K562 (cell line): Measurements from ENCODE around the gene TRPC3. TPM values are rescaled to one million over a fixed set of nuclear protein-coding genes. Genes with fewer than 3 reads are reported as not detected.

Experiments
- CBFA2T2 ChIP-seq: fragments of 450-650 bp; conservative IDR thresholded peaks from 2 replicates; pipeline ENCODE4 v1.6.1; 2017; ENCODE audit warnings: mild to moderate bottlenecking
- CHCHD3 ChIP-seq: fragments of 250-450 bp; sonication (Bioruptor Pico); IDR thresholded peaks from 2 replicates; pipeline ENCODE4 v2.1.2; 2022; ENCODE audit warnings: mild to moderate bottlenecking
- CREB3L1 ChIP-seq: fragments of 450-650 bp; IDR thresholded peaks from 2 replicates; pipeline ENCODE4 v1.6.1; 2014; ENCODE audit warnings: low read depth, mild to moderate bottlenecking, moderate library complexity, borderline replicate concordance
- DACH1 ChIP-seq: fragments of 450-650 bp; IDR thresholded peaks from 2 replicates; pipeline ENCODE4 v1.6.1; 2018; ENCODE audit not compliant: partially characterized antibody
- E2F6 ChIP-seq, 2 experiments: IDR thresholded peaks; 2 replicates each; pipeline ENCODE4 v1.6.1; 2011; ENCODE audit warnings: borderline replicate concordance in 1 of 2, control low read depth in 1 of 2, low read depth in 1 of 2, low read length in 1 of 2, mild to moderate bottlenecking in 1 of 2, mixed read lengths in 1 of 2, moderate library complexity in 1 of 2; ENCODE audit not compliant: insufficient read depth in 1 of 2, insufficient read length in 1 of 2, poor library complexity in 1 of 2, severe bottlenecking in 1 of 2; ENCODE audit errors: extremely low read depth in 1 of 2
- GABPB1 ChIP-seq: sonication (generic); formaldehyde crosslinking; IDR thresholded peaks from 2 replicates; pipeline ENCODE4 v1.8.0; 2022; ENCODE audit warnings: mild to moderate bottlenecking, missing genetic modification reagents
- HDAC1 ChIP-seq, 2 experiments: fragments of 450-650 bp; IDR thresholded peaks; 2 replicates each; pipeline ENCODE4 v1.6.1; 2016 to 2017; ENCODE audit warnings: inconsistent platforms in 1 of 2, mild to moderate bottlenecking in 1 of 2, moderate library complexity in 1 of 2
- HIVEP1 ChIP-seq: fragments of 250-450 bp; sonication (Bioruptor Pico); IDR thresholded peaks from 2 replicates; pipeline ENCODE4 v1.4.0; 2020; ENCODE audit warnings: mild to moderate bottlenecking
- MCM5 ChIP-seq: fragments of 450-650 bp; IDR thresholded peaks from 2 replicates; pipeline ENCODE4 v1.6.1; 2016; ENCODE audit warnings: low read depth
- MITF ChIP-seq: IDR thresholded peaks from 2 replicates; pipeline ENCODE4 v1.6.1; 2014; ENCODE audit warnings: antibody characterized with exemption
- NCOA2 ChIP-seq, 2 experiments: fragments of 450-650 bp; IDR thresholded peaks; 2 replicates each; pipeline ENCODE4 v1.6.1; 2018; ENCODE audit warnings: mild to moderate bottlenecking in 2 of 2, moderate library complexity in 1 of 2; ENCODE audit not compliant: partially characterized antibody in 2 of 2
- NONO ChIP-seq, 2 experiments: fragments of 200-400 bp in 1 of 2; fragments of 450-650 bp in 1 of 2; formaldehyde crosslinking in 1 of 2; IDR thresholded peaks; 2 replicates each; pipeline ENCODE4 v1.6.1; 2017; ENCODE audit warnings: low read depth in 2 of 2, mild to moderate bottlenecking in 2 of 2, moderate library complexity in 2 of 2, low read length in 1 of 2
- NUFIP1 ChIP-seq: fragments of 450-650 bp; IDR thresholded peaks from 2 replicates; pipeline ENCODE4 v1.6.1; 2018; ENCODE audit not compliant: partially characterized antibody
- SMARCA5 ChIP-seq: fragments of 450-650 bp; IDR thresholded peaks from 2 replicates; pipeline ENCODE4 v1.6.1; 2016
- SNRNP70 ChIP-seq: fragments of 200-400 bp; formaldehyde crosslinking; optimal IDR thresholded peaks from 2 replicates; pipeline ENCODE3; 2017; ENCODE audit warnings: low read depth, low read length
- SREBF1 ChIP-seq: fragments of 150-350 bp; IDR thresholded peaks from 2 replicates; pipeline ENCODE4 v1.6.1; 2014; ENCODE audit warnings: antibody characterized with exemption, low read depth, low read length, borderline replicate concordance
- TBL1XR1 ChIP-seq, 2 experiments: IDR thresholded peaks; 2 replicates each; pipeline ENCODE4 v1.6.1; 2012; ENCODE audit warnings: improper control_type of control experiment in 2 of 2, low read length in 2 of 2, mild to moderate bottlenecking in 1 of 2
- THRA ChIP-seq: fragments of 450-650 bp; IDR thresholded peaks from 2 replicates; pipeline ENCODE4 v1.6.1; 2017; ENCODE audit warnings: mild to moderate bottlenecking, moderate library complexity
- ZNF311 ChIP-seq: fragments of 250-450 bp; sonication (Bioruptor Pico); IDR thresholded peaks from 2 replicates; pipeline ENCODE4 v1.4.0; 2020; ENCODE audit warnings: mild to moderate bottlenecking, moderate library complexity
- polyA plus RNA-seq, 8 experiments: library from polyadenylated mRNA; depleted of rRNA in 4 of 8; stranded (reverse) in 5 of 8; unstranded in 3 of 8; fragments of >200 nt; fragmentation: Nextera tagmentation in 2 of 8; fragmentation: Illumina TruSeq in 1 of 8; extraction: Ambion mirVana in 2 of 8; extraction: Trizol in 1 of 8; gene quantifications; 2 replicates each; pipeline versions ENCODE4 v1.2.1 to v1.2.3, GENCODE V29; 2011 to 2014; ENCODE audit warnings: inconsistent platforms in 1 of 8, missing spikeins in 1 of 8
- total RNA-seq, 7 experiments: library from RNA; depleted of rRNA in 6 of 7; stranded (reverse); fragments of >200 nt in 6 of 7; fragmentation: Illumina TruSeq in 2 of 7; extraction: Trizol in 2 of 7; gene quantifications; 2 replicates each; pipeline versions ENCODE4 v1.2.1 to v1.2.3, GENCODE V29; 2011 to 2021; ENCODE audit warnings: low replicate concordance in 1 of 7

Gene TRPC3
- total and polyA plus RNA-seq, 9 of the 15 experiments (the other 6 are each of a cell fraction or from before 2014, with no cell fraction given): 0.01 to 0.27 (median 0.11) TPM

GRCh38 chr4:121869841-121870822 lies 81.7 kb downstream of the TRPC3 start, which contains the start of gene BBS7 (continued):
- TF ChIP-seq ZNF311 (CRISPR knock-in tag): no peak
- TF ChIP-seq SNRNP70: no peak
- TF ChIP-seq MITF: no peak
- no peak for TF ChIP-seq NONO (IDR thresholded peaks at IDR 0.05; ENCODE audit: low read depth in 2 of 2, low read length in 1 of 2)
- no peak for TF ChIP-seq NUFIP1
- TF ChIP-seq SREBF1: no peak
- TF ChIP-seq CBFA2T2: no peak
- no peak for TF ChIP-seq SMARCA5
- no peak for TF ChIP-seq NCOA2 (IDR thresholded peaks at IDR 0.05; ENCODE audit: partially characterized antibody in 2 of 2)
- TF ChIP-seq HIVEP1 (CRISPR knock-in tag): no peak
- peak; percentile 44 to 45 for TF ChIP-seq E2F6 (IDR thresholded peaks at IDR 0.05; ENCODE audit: borderline replicate concordance in 1 of 2, extremely low read depth in 1 of 2, insufficient read depth in 1 of 2, insufficient read length in 1 of 2, low read depth in 1 of 2, low read length in 1 of 2, poor library complexity in 1 of 2, severe bottlenecking in 1 of 2)
- TF ChIP-seq TBL1XR1 (IDR thresholded peaks at IDR 0.05; ENCODE audit: low read length in 2 of 2): 0 out of 4 replicates have a peak, but pooled peaks of 1 of the 2 experiments have one; percentile 19
- no peak for TF ChIP-seq CREB3L1
- peak in 1 of 2 experiments; percentile 50; a peak in 1 of 4 replicates for TF ChIP-seq HDAC1 (IDR thresholded peaks at IDR 0.05)
- TF ChIP-seq GABPB1: peak; percentile 43; the same call in 1 of the 2 replicates
- no peak for TF ChIP-seq DACH1
- no peak for TF ChIP-seq MCM5
- TF ChIP-seq THRA: no peak
- TF ChIP-seq CHCHD3 (CRISPR knock-in tag): no peak
